ENCODE measurements around the gene EMILIN1. TPM values are rescaled to one million over a fixed set of nuclear protein-coding genes. Genes with fewer than 3 reads are reported as not detected.

Gene EMILIN1
- total RNA-seq, 1 donor from 2014 or later, result 1.5 TPM

DNA sequence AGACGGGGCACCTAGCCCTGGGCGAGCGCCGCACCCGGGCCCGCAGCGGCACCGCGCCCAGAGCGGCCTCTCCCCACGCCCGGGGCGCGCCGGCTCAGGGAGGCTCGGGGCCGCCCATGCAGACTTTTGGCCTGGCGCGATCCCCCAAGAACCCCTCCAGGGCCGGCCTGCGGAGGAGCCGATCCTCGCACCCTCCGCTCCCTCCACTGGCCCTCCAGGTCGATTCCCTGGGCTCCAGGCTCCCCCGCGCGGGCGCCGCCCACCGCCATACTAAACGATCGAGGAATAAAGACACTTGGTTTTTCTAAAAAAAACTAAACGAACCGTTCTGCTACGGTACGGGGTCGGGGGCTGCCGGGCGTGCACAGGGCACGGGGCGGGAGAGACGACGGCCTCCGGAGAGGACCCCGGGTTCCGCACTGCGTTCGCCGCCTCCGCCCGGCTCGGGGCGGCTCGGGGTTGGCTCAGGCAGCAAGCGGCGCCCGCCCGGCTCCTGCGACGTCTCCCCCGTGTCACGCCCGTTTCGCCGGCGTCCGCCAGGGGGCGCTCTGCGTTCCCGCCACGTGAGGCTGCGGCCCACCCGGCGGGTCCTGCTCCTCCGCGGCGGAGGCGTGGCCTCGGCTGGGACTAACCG lies 7.8 kb downstream of the EMILIN1 start:
- Mint-ChIP-seq H3K27me3 (ENCODE audit: insufficient read depth) (no peaks in the 10 kb centered on the region), H3K4me1 (ENCODE audit: low read depth) (peaks cover 27% of the 10 kb centered on the region), H3K36me3 (ENCODE audit: low read depth) (no peaks in the 10 kb centered on the region), H3K27ac (peak overlapping the region; percentile 76), H3K9me3 (no peaks in the 10 kb centered on the region), H3K4me3 (peak overlapping the region; percentile 89)
- peak; percentile 99 for DNase-seq (ENCODE audit: low spot score)
- intact Hi-C loops (cut with micrococcal nuclease), result loop anchor here (1.0 to 10.0 kb wide), 9 partner anchors 15 to 399 kb away; partner anchors contain the start of genes AGBL5, ATRAID, EIF2B4 and IFT172

DNA sequence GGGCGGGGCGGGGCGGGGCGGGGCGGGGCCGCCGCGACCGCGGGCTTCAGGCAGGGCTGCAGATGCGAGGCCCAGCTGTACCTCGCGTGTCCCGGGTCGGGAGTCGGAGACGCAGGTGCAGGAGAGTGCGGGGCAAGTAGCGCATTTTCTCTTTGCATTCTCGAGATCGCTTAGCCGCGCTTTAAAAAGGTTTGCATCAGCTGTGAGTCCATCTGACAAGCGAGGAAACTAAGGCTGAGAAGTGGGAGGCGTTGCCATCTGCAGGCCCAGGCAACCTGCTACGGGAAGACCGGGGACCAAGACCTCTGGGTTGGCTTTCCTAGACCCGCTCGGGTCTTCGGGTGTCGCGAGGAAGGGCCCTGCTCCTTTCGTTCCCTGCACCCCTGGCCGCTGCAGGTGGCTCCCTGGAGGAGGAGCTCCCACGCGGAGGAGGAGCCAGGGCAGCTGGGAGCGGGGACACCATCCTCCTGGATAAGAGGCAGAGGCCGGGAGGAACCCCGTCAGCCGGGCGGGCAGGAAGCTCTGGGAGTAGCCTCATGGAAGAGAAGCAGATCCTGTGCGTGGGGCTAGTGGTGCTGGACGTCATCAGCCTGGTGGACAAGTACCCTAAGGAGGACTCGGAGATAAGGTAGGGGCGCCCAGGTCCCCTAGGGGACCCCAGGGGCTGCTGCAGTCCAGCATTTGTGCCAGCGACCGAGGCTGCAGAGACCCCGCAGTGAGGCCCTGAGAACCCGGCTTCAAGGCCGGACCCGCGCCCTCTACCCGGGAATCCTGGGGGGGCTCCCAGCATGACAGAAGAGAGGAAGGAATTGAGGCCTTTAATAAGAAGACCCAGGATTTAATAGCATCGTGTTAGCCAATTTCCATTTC lies 8.5 kb downstream of the EMILIN1 start, which contains the start of gene KHK:
Gene KHK (plus strand): TSS at position 49 of the 870 bp plus-strand sequence. CDS start 488 bp downstream, at position 537.
- peaks cover 20% of the 10 kb centered on the region for H3K4me1 Mint-ChIP-seq (ENCODE audit: low read depth)
- no peaks in the 10 kb centered on the region for H3K27me3 Mint-ChIP-seq (ENCODE audit: insufficient read depth)
- H3K27ac Mint-ChIP-seq, result peak within 1 kb of the TSS; percentile 76
- H3K9me3 Mint-ChIP-seq, result no peaks in the 10 kb centered on the region
- H3K36me3 Mint-ChIP-seq (ENCODE audit: low read depth), result no peaks in the 10 kb centered on the region
- intact Hi-C loops (cut with micrococcal nuclease), result loop anchor here (1.0 to 10.0 kb wide), 11 partner anchors 9 to 398 kb away; partner anchors contain the start of genes ABHD1, AGBL5, ATRAID and EIF2B4
- H3K4me3 Mint-ChIP-seq, result peak within 1 kb of the TSS; percentile 89
- no peak for DNase-seq (ENCODE audit: low spot score)

DNA sequence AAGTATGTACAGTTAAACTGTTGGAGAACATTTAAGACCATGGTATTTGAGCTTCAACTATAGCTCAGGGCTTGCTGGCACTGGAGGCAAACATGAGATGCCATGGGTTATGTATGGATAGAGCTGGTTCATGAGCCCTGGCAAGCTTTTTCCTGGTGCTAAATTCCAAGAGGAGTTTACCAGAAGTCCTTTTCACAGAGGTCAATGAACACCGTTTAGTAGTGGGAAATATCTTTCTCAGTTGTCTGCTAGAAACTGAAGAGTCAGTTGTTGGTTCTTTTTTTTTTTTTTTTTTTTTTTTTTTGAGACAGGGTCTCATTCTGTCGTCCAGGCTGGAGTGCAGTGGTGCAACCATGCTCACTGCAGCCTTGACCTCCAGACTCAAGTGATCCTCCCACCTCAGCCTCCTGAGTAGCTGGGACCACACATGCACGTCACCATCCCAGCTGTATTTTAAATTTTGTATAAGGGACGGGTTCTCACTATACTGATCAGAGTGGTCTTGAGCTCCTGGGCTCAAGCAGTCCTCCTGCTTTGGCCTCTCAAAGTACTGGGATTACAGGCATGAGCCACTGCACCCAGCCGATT lies 9.5 kb downstream of the EMILIN1 start:
- H3K36me3 Mint-ChIP-seq (ENCODE audit: low read depth), result no peaks in the 10 kb centered on the region
- no peak for DNase-seq (ENCODE audit: low spot score)
- H3K4me1 Mint-ChIP-seq (ENCODE audit: low read depth), result peaks cover 20% of the 10 kb centered on the region
- no peaks in the 10 kb centered on the region for H3K9me3 Mint-ChIP-seq
- H3K27me3 Mint-ChIP-seq (ENCODE audit: insufficient read depth), result no peaks in the 10 kb centered on the region
- intact Hi-C loops (cut with micrococcal nuclease), result loop anchor here (1.0 to 10.0 kb wide), 3 partner anchors 8 to 397 kb away; partner anchors contain the start of genes ABHD1 and IFT172
- peak overlapping the region; percentile 89 for H3K4me3 Mint-ChIP-seq
- H3K27ac Mint-ChIP-seq, result no peak overlapping the region

DNA sequence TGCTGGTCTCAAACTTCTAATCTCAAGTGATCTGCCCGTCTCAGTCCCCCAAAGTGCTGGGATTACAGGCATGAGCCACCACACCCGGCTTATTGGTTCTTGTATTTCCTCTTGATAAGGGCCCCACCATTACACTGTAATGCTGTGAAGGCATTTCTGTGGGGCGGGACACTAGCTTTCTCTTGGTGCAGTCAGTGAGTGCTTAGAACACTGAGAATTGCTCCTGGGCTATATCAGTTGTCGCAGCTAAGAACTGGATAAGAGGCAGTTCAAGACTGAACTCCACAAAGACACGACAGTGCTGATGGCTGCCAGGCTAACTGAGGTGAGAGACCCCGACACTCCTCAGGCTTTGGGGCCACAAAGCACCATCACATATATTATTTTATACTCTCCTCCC lies 10.2 kb downstream of the EMILIN1 start:
- no peaks in the 10 kb centered on the region for H3K27me3 Mint-ChIP-seq (ENCODE audit: insufficient read depth)
- intact Hi-C loops (cut with micrococcal nuclease), result loop anchor here (10.0 kb wide), 1 partner anchor 396 kb away; the partner anchor contains the start of gene IFT172
- DNase-seq (ENCODE audit: low spot score), result no peak
- no peak overlapping the region for H3K27ac Mint-ChIP-seq
- no peaks in the 10 kb centered on the region for H3K9me3 Mint-ChIP-seq
- no peaks in the 10 kb centered on the region for H3K36me3 Mint-ChIP-seq (ENCODE audit: low read depth)
- H3K4me3 Mint-ChIP-seq, result peak overlapping the region; percentile 39
- peaks cover 20% of the 10 kb centered on the region for H3K4me1 Mint-ChIP-seq (ENCODE audit: low read depth)

DNA sequence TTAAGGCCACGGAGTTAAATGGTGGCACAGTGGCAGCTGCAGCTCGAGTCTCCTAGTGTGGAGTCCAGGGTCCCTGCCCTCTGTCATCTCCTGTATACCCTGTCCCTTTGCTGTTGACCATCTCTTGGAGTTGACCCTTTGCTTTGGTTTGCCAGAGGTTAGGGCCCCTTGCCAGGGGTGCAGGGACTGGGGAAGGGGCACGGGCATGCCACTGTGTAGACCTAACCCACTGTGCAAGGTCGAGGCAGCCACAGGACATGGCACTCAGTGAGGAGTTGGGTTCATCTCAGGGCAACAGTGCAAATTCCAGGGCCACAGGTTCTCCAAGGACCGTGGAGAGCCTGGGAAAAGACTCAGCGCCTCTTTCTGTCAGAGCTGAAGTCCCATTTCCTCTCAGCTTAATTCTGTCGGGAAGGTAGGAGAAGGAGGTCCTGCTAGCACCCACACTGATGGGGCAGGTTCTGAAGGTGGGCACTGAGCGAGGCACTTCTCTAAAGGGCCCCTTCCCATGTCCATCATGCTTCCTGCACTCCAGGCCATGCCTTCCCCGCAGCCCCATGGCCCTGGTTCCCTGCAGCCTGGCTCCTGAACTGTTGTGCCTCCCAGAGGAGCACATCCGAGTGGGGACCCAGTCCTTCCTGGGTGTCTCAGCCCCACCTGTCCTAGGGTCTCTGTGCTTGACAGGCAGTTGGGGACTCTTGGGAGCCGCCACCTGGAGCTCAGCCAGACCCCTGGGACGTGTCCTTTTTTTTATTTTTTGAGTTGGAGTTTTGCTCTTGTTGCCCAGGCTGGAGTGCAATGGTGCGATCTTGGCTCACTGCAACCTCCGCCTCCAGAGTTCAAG lies 10.9 kb downstream of the EMILIN1 start:
- Mint-ChIP-seq H3K36me3 (ENCODE audit: low read depth) (no peaks in the 10 kb centered on the region), H3K9me3 (no peaks in the 10 kb centered on the region), H3K4me3 (no peak overlapping the region), H3K27me3 (ENCODE audit: insufficient read depth) (no peaks in the 10 kb centered on the region), H3K4me1 (ENCODE audit: low read depth) (peaks cover 16% of the 10 kb centered on the region), H3K27ac (no peak overlapping the region)
- intact Hi-C loops (cut with micrococcal nuclease), result loop anchor here (10.0 kb wide), 1 partner anchor 395 kb away; the partner anchor contains the start of gene IFT172
- DNase-seq (ENCODE audit: low spot score), result no peak

DNA sequence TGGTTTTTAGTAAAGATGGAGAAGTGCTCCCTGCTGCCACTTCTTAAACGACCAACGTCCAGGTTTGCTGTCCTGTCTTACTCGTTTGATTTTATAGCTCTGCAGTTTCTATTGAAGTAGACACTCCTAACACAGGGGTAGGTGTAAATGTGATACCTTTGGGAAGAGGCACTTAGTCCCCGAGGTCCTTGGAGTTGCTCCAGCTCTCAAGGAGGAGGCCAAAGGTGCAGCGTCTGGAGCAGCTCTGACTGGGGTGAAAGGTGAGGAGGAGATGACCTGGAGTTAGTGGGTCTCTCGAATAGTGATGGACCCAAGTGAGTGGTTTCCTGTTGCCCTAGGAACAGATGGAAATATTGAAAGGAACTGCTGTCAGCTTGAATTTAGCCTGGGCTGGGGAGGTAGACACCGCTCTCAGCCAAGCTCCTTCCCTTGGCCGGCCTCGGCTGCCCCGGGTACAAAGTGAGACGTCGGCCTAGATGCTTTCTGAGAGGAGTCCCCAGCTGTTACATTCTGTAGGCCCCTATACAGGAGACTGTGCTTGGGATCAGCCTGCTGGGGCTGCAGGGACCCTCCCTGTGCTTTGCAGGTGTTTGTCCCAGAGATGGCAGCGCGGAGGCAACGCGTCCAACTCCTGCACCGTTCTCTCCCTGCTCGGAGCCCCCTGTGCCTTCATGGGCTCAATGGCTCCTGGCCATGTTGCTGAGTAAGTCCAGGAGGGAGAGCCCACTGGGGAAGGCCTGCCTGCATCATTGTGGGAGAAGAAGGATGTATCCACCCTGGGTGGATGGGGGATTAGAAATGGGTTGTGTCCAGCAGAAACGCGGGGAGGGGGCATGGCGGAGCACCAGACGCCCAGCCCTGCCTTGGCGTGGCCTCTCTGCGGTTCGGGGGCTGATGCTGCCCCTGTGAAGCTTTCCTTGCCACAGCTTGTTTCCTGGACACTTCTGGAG lies 13.6 kb downstream of the EMILIN1 start:
- H3K9me3 Mint-ChIP-seq, result no peaks in the 10 kb centered on the region
- no peak overlapping the region for H3K27ac Mint-ChIP-seq
- no peaks in the 10 kb centered on the region for H3K27me3 Mint-ChIP-seq (ENCODE audit: insufficient read depth)
- H3K4me3 Mint-ChIP-seq, result no peak overlapping the region
- H3K36me3 Mint-ChIP-seq (ENCODE audit: low read depth), result no peaks in the 10 kb centered on the region
- DNase-seq (ENCODE audit: low spot score), result no peak
- peaks cover 20% of the 10 kb centered on the region for H3K4me1 Mint-ChIP-seq (ENCODE audit: low read depth)
- intact Hi-C loops (cut with micrococcal nuclease), result no loop called here

DNA sequence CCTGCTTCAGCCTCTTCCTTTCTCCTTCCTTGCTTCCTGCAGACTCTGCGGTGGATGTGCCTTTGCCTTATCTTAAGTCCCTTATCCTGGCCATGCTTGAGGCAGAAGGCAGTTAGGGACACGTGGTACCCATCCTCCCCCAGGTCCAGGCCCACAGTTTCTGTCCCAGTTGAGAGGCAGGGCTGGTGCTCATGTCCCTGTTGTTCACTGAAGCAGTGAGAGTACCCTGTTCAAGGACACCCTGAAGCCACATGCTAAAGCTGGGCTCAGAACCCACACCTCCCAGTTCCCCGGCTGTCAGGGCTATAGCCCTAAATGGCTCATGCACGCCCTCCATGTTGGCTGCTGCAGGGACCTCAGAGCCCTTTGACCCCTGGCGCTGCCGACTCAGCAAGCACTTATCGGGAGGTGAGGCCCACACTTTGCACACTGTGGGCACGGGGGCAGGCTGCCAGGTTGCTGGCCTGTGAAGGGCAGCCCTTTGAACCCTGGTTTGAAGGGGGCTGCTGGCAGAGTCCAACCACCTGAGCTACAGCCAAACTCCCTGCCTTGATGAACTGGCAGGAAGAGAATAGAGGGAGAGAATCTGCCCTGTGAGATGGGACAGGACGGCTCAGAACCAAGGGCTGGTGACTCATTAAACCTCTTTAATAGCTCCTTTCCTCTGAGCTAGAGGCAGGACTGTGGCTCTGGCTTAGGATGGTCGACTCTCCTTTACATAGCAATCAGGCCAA lies 14.4 kb downstream of the EMILIN1 start:
- Mint-ChIP-seq H3K4me3 (no peak overlapping the region), H3K9me3 (no peaks in the 10 kb centered on the region), H3K27ac (no peak overlapping the region), H3K36me3 (ENCODE audit: low read depth) (no peaks in the 10 kb centered on the region), H3K4me1 (ENCODE audit: low read depth) (peaks cover 21% of the 10 kb centered on the region), H3K27me3 (ENCODE audit: insufficient read depth) (no peaks in the 10 kb centered on the region)
- no peak for DNase-seq (ENCODE audit: low spot score)
- intact Hi-C loops (cut with micrococcal nuclease), result no loop called here

DNA sequence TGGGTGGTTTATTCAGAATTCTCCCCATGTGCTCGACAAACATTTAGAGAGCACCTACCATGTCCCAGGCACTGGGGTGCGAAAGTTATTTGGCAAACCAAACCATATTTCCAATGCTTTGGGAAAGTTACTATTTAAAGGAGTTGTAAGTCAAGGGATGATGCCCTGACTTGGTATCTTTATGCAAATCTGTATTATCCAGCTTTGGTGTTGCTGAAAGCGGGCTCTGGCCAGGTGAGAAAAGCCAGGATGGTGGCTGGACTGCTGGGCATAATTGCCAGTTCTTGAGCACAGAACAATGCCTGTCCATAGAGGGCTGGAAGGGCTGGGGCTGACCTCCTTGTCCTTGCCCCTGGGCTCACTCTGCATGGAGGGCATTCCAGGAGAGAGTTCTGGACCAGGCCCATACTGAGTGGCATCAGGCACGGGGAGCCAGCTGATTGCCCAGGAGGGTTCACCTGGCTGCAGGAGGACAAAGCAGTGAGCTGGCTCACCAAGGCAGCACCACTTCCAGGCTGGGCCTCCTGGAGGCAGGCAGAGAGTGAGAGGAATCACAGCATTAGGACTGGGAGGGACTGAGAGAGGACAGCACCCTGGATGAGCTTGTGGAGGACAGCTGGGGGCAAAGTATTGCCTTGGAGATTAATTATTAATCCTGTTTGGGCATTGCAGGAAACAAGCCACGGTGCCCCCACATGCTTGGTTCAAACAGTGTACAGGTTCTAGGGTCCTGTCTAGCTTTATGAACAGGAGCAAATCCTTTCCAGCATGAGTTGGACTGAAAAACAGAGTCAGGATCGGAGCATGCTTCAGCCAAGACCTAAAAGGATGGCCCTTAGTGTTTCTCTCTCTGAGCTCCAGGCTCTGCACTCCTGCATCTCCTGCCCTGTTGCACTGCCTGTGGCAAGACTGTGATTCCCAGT lies 15.3 kb downstream of the EMILIN1 start:
- H3K27ac Mint-ChIP-seq, result no peak overlapping the region
- no peak for DNase-seq (ENCODE audit: low spot score)

DNA sequence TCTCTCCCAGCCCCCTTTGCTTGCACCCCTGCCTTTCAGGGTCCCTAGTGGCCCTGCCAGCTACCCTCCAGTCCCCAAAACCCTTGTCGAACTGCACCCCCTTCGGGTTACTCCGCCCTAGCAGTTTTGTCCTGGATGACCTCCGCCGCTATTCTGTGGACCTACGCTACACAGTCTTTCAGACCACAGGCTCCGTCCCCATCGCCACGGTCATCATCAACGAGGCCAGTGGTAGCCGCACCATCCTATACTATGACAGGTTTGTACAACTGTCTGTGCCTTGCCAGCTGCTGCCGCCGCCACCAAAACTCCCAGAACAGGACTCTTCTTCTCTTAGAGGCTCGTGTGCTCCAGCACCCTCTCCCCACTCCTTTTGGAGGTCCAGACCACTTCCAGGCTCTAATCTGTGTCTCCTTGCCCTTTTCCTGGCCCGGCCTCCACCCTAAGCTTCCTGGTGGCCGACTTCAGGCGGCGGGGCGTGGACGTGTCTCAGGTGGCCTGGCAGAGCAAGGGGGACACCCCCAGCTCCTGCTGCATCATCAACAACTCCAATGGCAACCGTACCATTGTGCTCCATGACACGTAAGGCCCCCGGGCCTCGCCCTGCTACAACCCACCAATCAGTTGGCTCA lies 16.1 kb downstream of the EMILIN1 start:
- Mint-ChIP-seq H3K27ac (no peak overlapping the region), H3K9me3 (no peaks in the 10 kb centered on the region), H3K4me1 (ENCODE audit: low read depth) (peaks cover 21% of the 10 kb centered on the region), H3K36me3 (ENCODE audit: low read depth) (no peaks in the 10 kb centered on the region), H3K27me3 (ENCODE audit: insufficient read depth) (no peaks in the 10 kb centered on the region), H3K4me3 (no peak overlapping the region)
- no peak for DNase-seq (ENCODE audit: low spot score)
- intact Hi-C loops (cut with micrococcal nuclease), result no loop called here

More for the DNA sequence above, 15.3 kb downstream of the EMILIN1 start:
- Mint-ChIP-seq H3K27me3 (ENCODE audit: insufficient read depth) (no peaks in the 10 kb centered on the region), H3K4me1 (ENCODE audit: low read depth) (peaks cover 21% of the 10 kb centered on the region), H3K4me3 (no peak overlapping the region), H3K9me3 (no peaks in the 10 kb centered on the region), H3K36me3 (ENCODE audit: low read depth) (no peaks in the 10 kb centered on the region)
- intact Hi-C loops (cut with micrococcal nuclease), result no loop called here

DNA sequence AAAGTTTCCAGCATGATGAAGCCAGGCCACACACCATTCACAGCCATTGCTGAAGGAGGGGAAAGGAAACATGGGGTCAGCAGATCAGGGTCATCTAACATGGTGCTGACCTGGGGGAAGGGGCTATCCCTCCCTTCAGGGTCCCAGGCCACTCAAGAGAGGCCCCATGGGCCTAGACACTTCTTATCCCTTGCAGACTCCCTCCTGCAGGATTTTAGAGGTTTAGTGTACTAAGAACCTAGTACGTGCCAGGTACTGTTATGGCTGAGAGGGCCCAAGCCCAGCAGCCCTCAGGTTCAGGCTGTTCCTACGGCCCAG lies 17.0 kb downstream of the EMILIN1 start:
- intact Hi-C loops (cut with micrococcal nuclease), result no loop called here
- Mint-ChIP-seq H3K27ac (no peak overlapping the region), H3K9me3 (no peaks in the 10 kb centered on the region), H3K4me1 (ENCODE audit: low read depth) (peaks cover 16% of the 10 kb centered on the region), H3K27me3 (ENCODE audit: insufficient read depth) (no peaks in the 10 kb centered on the region), H3K4me3 (no peak overlapping the region), H3K36me3 (ENCODE audit: low read depth) (no peaks in the 10 kb centered on the region)
- DNase-seq (ENCODE audit: low spot score), result no peak
